ENCODE measurements around the gene LYZL6.

LYZL6 gene

GRCh38 chr17:35943537-35943936 lies at the start of gene LYZL6:
LYZL6 (minus strand) TSS chr17:35943713; CDS start chr17:35939356, 4,357 bp downstream.
- no peak for DNase-seq

- no peak for DNase-seq
These were observed 47.6 kb upstream of the LYZL6 start for GRCh38 chr17:35991075-35991474.

GRCh38 chr17:35988164-35988563 lies 44.7 kb upstream of the LYZL6 start:
- DNase-seq = no peak

- DNase-seq = no peak
These were observed 43.1 kb upstream of the LYZL6 start, which contains the start of gene CCL14 for GRCh38 chr17:35986643-35987042. CCL14 (minus strand) TSS chr17:35986729; CDS start chr17:35986649, 80 bp downstream.

- no peak for DNase-seq
These were observed 40.6 kb upstream of the LYZL6 start for GRCh38 chr17:35984140-35984539.

GRCh38 chr17:35982409-35983191 lies 39.1 kb upstream of the LYZL6 start:
- no peak for DNase-seq

- no peak for DNase-seq
These were observed 38.4 kb upstream of the LYZL6 start for GRCh38 chr17:35981908-35982330.

- DNase-seq = no peak
These were observed 37.7 kb upstream of the LYZL6 start, which contains the start of gene CCL16 for GRCh38 chr17:35981246-35981645. CCL16 (minus strand) TSS chr17:35981497; CDS start chr17:35981420, 77 bp downstream.

GRCh38 chr17:35978346-35978745 lies 34.8 kb upstream of the LYZL6 start:
- DNase-seq = no peak

- DNase-seq = no peak
These were observed 34.0 kb upstream of the LYZL6 start for GRCh38 chr17:35977509-35977908.

GRCh38 chr17:35973333-35974260 lies 30.1 kb upstream of the LYZL6 start:
- no peak for DNase-seq

- no peak for DNase-seq
These were observed 29.4 kb upstream of the LYZL6 start for GRCh38 chr17:35972945-35973332.

GRCh38 chr17:35972535-35972934 lies 29.0 kb upstream of the LYZL6 start:
- no peak for DNase-seq

GRCh38 chr17:35972066-35972465 lies 28.6 kb upstream of the LYZL6 start:
- DNase-seq = no peak

GRCh38 chr17:35969558-35970380 lies 26.3 kb upstream of the LYZL6 start:
- peak; percentile 72 for DNase-seq

- DNase-seq = no peak
These were observed 25.1 kb upstream of the LYZL6 start for GRCh38 chr17:35968520-35969054.

- DNase-seq = no peak
These were observed 21.8 kb upstream of the LYZL6 start for GRCh38 chr17:35965272-35965671.

- no peak for DNase-seq
These were observed 20.1 kb upstream of the LYZL6 start for GRCh38 chr17:35963663-35964062.

- DNase-seq = no peak
These were observed 10.2 kb upstream of the LYZL6 start for GRCh38 chr17:35953720-35954119.

- no peak for DNase-seq
These were observed 5.9 kb upstream of the LYZL6 start for GRCh38 chr17:35949401-35949800.

- DNase-seq = no peak
These were observed 4.6 kb upstream of the LYZL6 start for GRCh38 chr17:35948092-35948491.

GRCh38 chr17:35947156-35947585 lies 3.7 kb upstream of the LYZL6 start:
- peak; percentile 65 for DNase-seq
